ENCODE results near the gene DPEP2NB. TPM values are rescaled to one million over a fixed set of nuclear protein-coding genes. Genes with fewer than 3 reads are reported as not detected.
"Not testable (repeated sequence)": the region's sequence is repeated elsewhere in the genome, so short reads cannot be mapped to it uniquely, and the experiment has no call there.

Gene DPEP2NB
- total RNA-seq, 1 experiment from 2014 or later = not detected

- Mint-ChIP-seq H3K36me3 (ENCODE audit: insufficient read depth, unreplicated experiment) (peaks cover 30% of the 10 kb centered on the region), H3K4me1 (ENCODE audit: low read depth, unreplicated experiment) (peaks cover 8% of the 10 kb centered on the region), H3K27ac (ENCODE audit: unreplicated experiment) (no peak overlapping the region), H3K4me3 (ENCODE audit: unreplicated experiment) (peak overlapping the region; percentile 83), H3K9me3 (ENCODE audit: unreplicated experiment) (no peaks in the 10 kb centered on the region), H3K27me3 (ENCODE audit: insufficient read depth, unreplicated experiment) (no peaks in the 10 kb centered on the region)
- ChIA-PET POLR2A (interaction anchor here (0.5 kb wide), 1 partner anchor 77 kb away, joined by 4 read pairs; no protein-coding TSS in a partner anchor), CTCF (interaction anchor here (0.6 kb wide), 1 partner anchor 223 kb away, joined by 6 read pairs; the partner anchor contains the start of gene PLA2G15)
- no peaks in the 10 kb centered on the region; the same call in 1 of the 2 replicates for H3K36me3 ChIP-seq (ENCODE audit: control insufficient read depth, insufficient read depth, low read length)
- no TSS peak for BruUV-seq (replicated peaks)
- no peak overlapping the region for H3K4me3 ChIP-seq (ENCODE audit: low read depth, low read length)
- H3K9me3 ChIP-seq = no peaks in the 10 kb centered on the region
- H3K4me1 ChIP-seq = no peaks in the 10 kb centered on the region; the same call in 1 of the 2 replicates
- no peak for DNase-seq
- intact Hi-C loops (cut with micrococcal nuclease; ENCODE audit: unreplicated experiment) = no loop called here
- TF ChIP-seq, protein P1, sequence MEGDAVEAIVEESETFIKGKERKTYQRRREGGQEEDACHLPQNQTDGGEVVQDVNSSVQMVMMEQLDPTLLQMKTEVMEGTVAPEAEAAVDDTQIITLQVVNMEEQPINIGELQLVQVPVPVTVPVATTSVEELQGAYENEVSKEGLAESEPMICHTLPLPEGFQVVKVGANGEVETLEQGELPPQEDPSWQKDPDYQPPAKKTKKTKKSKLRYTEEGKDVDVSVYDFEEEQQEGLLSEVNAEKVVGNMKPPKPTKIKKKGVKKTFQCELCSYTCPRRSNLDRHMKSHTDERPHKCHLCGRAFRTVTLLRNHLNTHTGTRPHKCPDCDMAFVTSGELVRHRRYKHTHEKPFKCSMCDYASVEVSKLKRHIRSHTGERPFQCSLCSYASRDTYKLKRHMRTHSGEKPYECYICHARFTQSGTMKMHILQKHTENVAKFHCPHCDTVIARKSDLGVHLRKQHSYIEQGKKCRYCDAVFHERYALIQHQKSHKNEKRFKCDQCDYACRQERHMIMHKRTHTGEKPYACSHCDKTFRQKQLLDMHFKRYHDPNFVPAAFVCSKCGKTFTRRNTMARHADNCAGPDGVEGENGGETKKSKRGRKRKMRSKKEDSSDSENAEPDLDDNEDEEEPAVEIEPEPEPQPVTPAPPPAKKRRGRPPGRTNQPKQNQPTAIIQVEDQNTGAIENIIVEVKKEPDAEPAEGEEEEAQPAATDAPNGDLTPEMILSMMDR (IDR thresholded peaks at IDR 0.05; ENCODE audit: insufficient read depth in 1 of 2, low read depth in 1 of 2, low read length in 1 of 2, severe bottlenecking in 1 of 2, unreplicated experiment in 1 of 2) = no peak
- H3K27me3 ChIP-seq (replicated peaks; ENCODE audit: control insufficient read depth, insufficient read depth, low read length) = no peaks in the 10 kb centered on the region
Observed at GRCh38 chr16:68021490-68021889, 5.8 kb upstream of the DPEP2NB start.

DNA sequence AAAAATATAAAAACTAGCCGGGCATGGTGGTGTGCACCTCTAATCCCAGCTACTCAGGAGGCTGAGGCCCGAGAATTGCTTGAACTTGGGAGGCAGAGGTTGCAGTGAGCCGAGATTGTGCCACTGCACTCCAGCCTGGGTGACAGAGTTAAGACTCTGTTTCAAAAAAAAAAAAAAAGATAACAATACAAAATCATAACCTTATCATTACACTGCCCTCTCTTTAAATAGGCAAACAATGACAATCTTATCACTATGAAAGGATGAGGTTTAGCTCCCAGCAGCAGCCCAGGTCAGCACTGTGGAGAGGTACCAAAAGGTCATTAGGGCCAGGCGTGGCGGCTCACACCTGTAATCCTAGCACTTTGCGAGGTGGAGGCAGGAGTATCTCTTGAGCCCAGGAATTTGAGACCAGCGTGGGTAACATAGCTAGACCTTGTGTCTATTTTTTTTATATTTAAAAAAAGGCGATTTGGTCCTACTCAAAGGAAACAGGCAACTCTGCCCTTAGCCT, 3.5 kb upstream of the DPEP2NB start:
- no peak overlapping the region for H3K4me3 Mint-ChIP-seq (ENCODE audit: unreplicated experiment)
- no peaks in the 10 kb centered on the region; the same call in 1 of the 2 replicates for H3K4me1 ChIP-seq
- no peaks in the 10 kb centered on the region for H3K9me3 ChIP-seq
- no peak overlapping the region for H3K27ac Mint-ChIP-seq (ENCODE audit: unreplicated experiment)
- no peak for DNase-seq
- TF ChIP-seq, protein P1 (IDR thresholded peaks at IDR 0.05; ENCODE audit: insufficient read depth in 1 of 2, low read depth in 1 of 2, low read length in 1 of 2, severe bottlenecking in 1 of 2, unreplicated experiment in 1 of 2) = no peak
- peaks cover 30% of the 10 kb centered on the region for H3K36me3 Mint-ChIP-seq (ENCODE audit: insufficient read depth, unreplicated experiment)
- H3K27me3 Mint-ChIP-seq (ENCODE audit: insufficient read depth, unreplicated experiment) = no peaks in the 10 kb centered on the region
- no TSS peak for BruUV-seq (replicated peaks)
- intact Hi-C loops (cut with micrococcal nuclease; ENCODE audit: unreplicated experiment) = no loop called here
- peaks cover 8% of the 10 kb centered on the region for H3K4me1 Mint-ChIP-seq (ENCODE audit: low read depth, unreplicated experiment)
- CTCF ChIA-PET = interaction anchor here (0.6 kb wide), 1 partner anchor 128 kb away, joined by 4 read pairs; no protein-coding TSS in a partner anchor
- no peak overlapping the region for H3K4me3 ChIP-seq (ENCODE audit: low read depth, low read length)
- H3K27me3 ChIP-seq (replicated peaks; ENCODE audit: control insufficient read depth, insufficient read depth, low read length) = no peaks in the 10 kb centered on the region
- POLR2A ChIA-PET = interaction anchor here (0.6 to 0.7 kb wide), 2 partner anchors 54 to 113 kb away, joined by 3 to 6 read pairs; no protein-coding TSS in a partner anchor
- no peaks in the 10 kb centered on the region; the same call in 1 of the 2 replicates for H3K36me3 ChIP-seq (ENCODE audit: control insufficient read depth, insufficient read depth, low read length)
- no peaks in the 10 kb centered on the region for H3K9me3 Mint-ChIP-seq (ENCODE audit: unreplicated experiment)

DNA sequence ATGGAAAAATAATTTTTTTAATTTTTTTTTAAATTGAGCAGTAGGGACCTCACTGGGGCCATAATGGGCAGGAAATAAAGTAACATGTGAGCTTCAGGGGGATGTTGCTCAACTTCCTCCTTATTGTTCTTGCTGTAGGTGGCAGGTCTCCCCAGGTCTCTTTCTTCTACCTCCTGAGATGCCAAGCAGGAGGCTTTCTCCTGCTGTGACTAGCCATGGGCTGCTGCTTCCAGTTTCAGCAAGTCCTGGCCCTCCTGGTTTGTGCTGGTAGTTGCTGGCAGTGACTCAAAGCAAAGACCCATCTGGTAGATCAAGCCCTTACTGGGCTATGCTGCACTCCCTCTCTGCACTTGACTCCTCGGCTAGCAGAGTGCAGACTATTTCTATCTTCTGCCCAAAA, 2.3 kb downstream of the DPEP2NB start:
- H3K27me3 Mint-ChIP-seq (ENCODE audit: insufficient read depth, unreplicated experiment) = peaks cover 6% of the 10 kb centered on the region
- DNase-seq = no peak
- intact Hi-C loops (cut with micrococcal nuclease; ENCODE audit: unreplicated experiment) = no loop called here
- BruUV-seq (replicated peaks) = no TSS peak
- ChIA-PET POLR2A (no interaction called here), CTCF (no interaction called here)
- no peaks in the 10 kb centered on the region for H3K4me1 Mint-ChIP-seq (ENCODE audit: low read depth, unreplicated experiment)
- no peak overlapping the region for H3K27ac Mint-ChIP-seq (ENCODE audit: unreplicated experiment)
- no peaks in the 10 kb centered on the region for H3K36me3 ChIP-seq (ENCODE audit: control insufficient read depth, insufficient read depth, low read length)
- no peak overlapping the region for H3K4me3 ChIP-seq (ENCODE audit: low read depth, low read length)
- no peaks in the 10 kb centered on the region for H3K36me3 Mint-ChIP-seq (ENCODE audit: insufficient read depth, unreplicated experiment)
- TF ChIP-seq, protein P1 (IDR thresholded peaks at IDR 0.05; ENCODE audit: insufficient read depth in 1 of 2, low read depth in 1 of 2, low read length in 1 of 2, severe bottlenecking in 1 of 2, unreplicated experiment in 1 of 2) = no peak
- H3K4me3 Mint-ChIP-seq (ENCODE audit: unreplicated experiment) = no peak overlapping the region
- no peaks in the 10 kb centered on the region for H3K9me3 ChIP-seq
- no peaks in the 10 kb centered on the region for H3K9me3 Mint-ChIP-seq (ENCODE audit: unreplicated experiment)
- no peaks in the 10 kb centered on the region for H3K4me1 ChIP-seq
- H3K27me3 ChIP-seq (replicated peaks; ENCODE audit: control insufficient read depth, insufficient read depth, low read length) = no peaks in the 10 kb centered on the region

- H3K27ac Mint-ChIP-seq (ENCODE audit: unreplicated experiment); BruUV-seq (replicated peaks); H3K4me1 ChIP-seq; H3K27me3 Mint-ChIP-seq (ENCODE audit: insufficient read depth, unreplicated experiment); H3K9me3 ChIP-seq; H3K4me3 ChIP-seq (ENCODE audit: low read depth, low read length); H3K36me3 ChIP-seq (ENCODE audit: control insufficient read depth, insufficient read depth, low read length); H3K4me1 Mint-ChIP-seq (ENCODE audit: low read depth, unreplicated experiment); H3K9me3 Mint-ChIP-seq (ENCODE audit: unreplicated experiment); H3K4me3 Mint-ChIP-seq (ENCODE audit: unreplicated experiment); H3K36me3 Mint-ChIP-seq (ENCODE audit: insufficient read depth, unreplicated experiment); intact Hi-C loops (cut with micrococcal nuclease; ENCODE audit: unreplicated experiment); H3K27me3 ChIP-seq (replicated peaks; ENCODE audit: control insufficient read depth, insufficient read depth, low read length); DNase-seq: not testable (repeated sequence)
- POLR2A ChIA-PET = interaction anchor here (0.6 kb wide), 1 partner anchor 14 kb away, joined by 4 read pairs; no protein-coding TSS in a partner anchor
- CTCF ChIA-PET = interaction anchor here (0.6 kb wide), 1 partner anchor 10 kb away, joined by 3 read pairs; no protein-coding TSS in a partner anchor
Observed at GRCh38 chr16:68009872-68010271, 5.8 kb downstream of the DPEP2NB start.
